Measurements from ENCODE around the gene ANGPT4. TPM values are rescaled to one million over a fixed set of nuclear protein-coding genes. Genes with fewer than 3 reads are reported as not detected.

The ANGPT4 gene
- total and polyA plus RNA-seq, 10 of the 15 experiments (the other 5 are each of a cell fraction or from before 2014, with no cell fraction given), result 0.01 to 0.16 TPM; not detected in 8

DNA sequence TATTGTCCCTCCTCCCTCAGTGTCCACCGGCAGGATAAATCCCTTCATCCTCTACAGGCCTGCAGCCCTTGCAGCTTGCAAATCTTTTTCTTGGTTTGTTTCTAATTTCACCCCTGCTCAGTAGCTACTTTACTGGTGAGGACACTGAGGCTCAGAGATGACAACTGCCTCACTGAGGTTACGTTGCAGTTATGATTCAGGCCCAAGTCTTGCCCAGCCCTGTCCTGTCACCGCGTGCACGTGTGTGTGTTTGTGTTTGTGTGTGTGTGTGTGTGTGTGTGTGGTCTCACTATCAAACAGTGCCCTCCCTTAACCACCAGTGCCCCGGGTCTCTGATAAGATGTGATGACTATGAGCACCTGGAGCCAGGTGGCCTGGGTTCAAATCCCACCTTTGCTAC is 61.5 kb downstream of the ANGPT4 start:
- Histone ChIP-seq H3K9ac (ENCODE audit: control insufficient read depth, insufficient read depth, low read length) (no peak overlapping the region), H3K27me3 (replicated peaks in 1 of 2; ENCODE audit: control insufficient read depth in 2 of 2, insufficient read depth in 2 of 2, low read length in 1 of 2) (no peaks in the 10 kb centered on the region), H3K4me1 (ENCODE audit: control insufficient read depth, insufficient read depth, low read length) (peaks cover 7% of the 10 kb centered on the region), H3K9me3 (replicated peaks; ENCODE audit: control insufficient read depth, insufficient read depth, low read length) (no peaks in the 10 kb centered on the region), H3K79me2 (ENCODE audit: control insufficient read depth, insufficient read depth, low read length) (no peaks in the 10 kb centered on the region), H3K4me2 (ENCODE audit: control insufficient read depth, insufficient read depth) (no peak overlapping the region), H3K4me3 (no peak overlapping the region), H2AFZ (ENCODE audit: control insufficient read depth, low read depth, low read length) (no peak overlapping the region), H4K20me1 (ENCODE audit: control insufficient read depth, insufficient read depth) (no peaks in the 10 kb centered on the region), H3K36me3 (ENCODE audit: control insufficient read depth in 2 of 2, insufficient read depth in 2 of 2, low read length in 1 of 2) (no peaks in the 10 kb centered on the region), H3K27ac (ENCODE audit: control insufficient read depth, insufficient read depth) (no peak overlapping the region)
- RAD21 ChIA-PET (ENCODE audit: unreplicated experiment), result interaction anchor here (1.3 kb wide), 1 partner anchor 36 kb away, joined by 3 read pairs; no protein-coding TSS in a partner anchor
- in situ Hi-C loops (cut with MboI), result no loop called here
- POLR2A ChIA-PET, result no interaction called here
- ATAC-seq (no peak), FAIRE-seq (no peak), DNase-seq (ENCODE audit: low read depth, low spot score) (no peak)
- SMC1A ChIA-PET (ENCODE audit: uncharacterized antibody, unreplicated experiment), result interaction anchor here (1.2 kb wide), 1 partner anchor 9 kb away, joined by 4 read pairs; no protein-coding TSS in a partner anchor
- no peak for TF ChIP-seq PAX5 (IDR thresholded peaks at IDR 0.05; ENCODE audit: borderline replicate concordance, low read depth, low read length)
- TF ChIP-seq CBFB (IDR thresholded peaks at IDR 0.05; ENCODE audit: low read depth), result no peak
- no peak for TF ChIP-seq MXI1 (IDR thresholded peaks at IDR 0.05; ENCODE audit: low read depth, low read length)
- no peak for TF ChIP-seq IKZF2 (IDR thresholded peaks at IDR 0.05)
- TF ChIP-seq SIN3A (IDR thresholded peaks at IDR 0.05; ENCODE audit: low read depth, low read length), result no peak
- no peak for TF ChIP-seq CHD4 (IDR thresholded peaks at IDR 0.05)
- TF ChIP-seq EP300 (IDR thresholded peaks at IDR 0.05; ENCODE audit: borderline replicate concordance in 1 of 2, control insufficient read depth in 1 of 2, low read depth in 2 of 2, low read length in 2 of 2), result no peak
- no peak for TF ChIP-seq SUPT20H (IDR thresholded peaks at IDR 0.05; ENCODE audit: borderline replicate concordance, control insufficient read depth, low read depth, low read length)
- no peak for TF ChIP-seq ZNF24 (IDR thresholded peaks at IDR 0.05)
- TF ChIP-seq, protein P1, sequence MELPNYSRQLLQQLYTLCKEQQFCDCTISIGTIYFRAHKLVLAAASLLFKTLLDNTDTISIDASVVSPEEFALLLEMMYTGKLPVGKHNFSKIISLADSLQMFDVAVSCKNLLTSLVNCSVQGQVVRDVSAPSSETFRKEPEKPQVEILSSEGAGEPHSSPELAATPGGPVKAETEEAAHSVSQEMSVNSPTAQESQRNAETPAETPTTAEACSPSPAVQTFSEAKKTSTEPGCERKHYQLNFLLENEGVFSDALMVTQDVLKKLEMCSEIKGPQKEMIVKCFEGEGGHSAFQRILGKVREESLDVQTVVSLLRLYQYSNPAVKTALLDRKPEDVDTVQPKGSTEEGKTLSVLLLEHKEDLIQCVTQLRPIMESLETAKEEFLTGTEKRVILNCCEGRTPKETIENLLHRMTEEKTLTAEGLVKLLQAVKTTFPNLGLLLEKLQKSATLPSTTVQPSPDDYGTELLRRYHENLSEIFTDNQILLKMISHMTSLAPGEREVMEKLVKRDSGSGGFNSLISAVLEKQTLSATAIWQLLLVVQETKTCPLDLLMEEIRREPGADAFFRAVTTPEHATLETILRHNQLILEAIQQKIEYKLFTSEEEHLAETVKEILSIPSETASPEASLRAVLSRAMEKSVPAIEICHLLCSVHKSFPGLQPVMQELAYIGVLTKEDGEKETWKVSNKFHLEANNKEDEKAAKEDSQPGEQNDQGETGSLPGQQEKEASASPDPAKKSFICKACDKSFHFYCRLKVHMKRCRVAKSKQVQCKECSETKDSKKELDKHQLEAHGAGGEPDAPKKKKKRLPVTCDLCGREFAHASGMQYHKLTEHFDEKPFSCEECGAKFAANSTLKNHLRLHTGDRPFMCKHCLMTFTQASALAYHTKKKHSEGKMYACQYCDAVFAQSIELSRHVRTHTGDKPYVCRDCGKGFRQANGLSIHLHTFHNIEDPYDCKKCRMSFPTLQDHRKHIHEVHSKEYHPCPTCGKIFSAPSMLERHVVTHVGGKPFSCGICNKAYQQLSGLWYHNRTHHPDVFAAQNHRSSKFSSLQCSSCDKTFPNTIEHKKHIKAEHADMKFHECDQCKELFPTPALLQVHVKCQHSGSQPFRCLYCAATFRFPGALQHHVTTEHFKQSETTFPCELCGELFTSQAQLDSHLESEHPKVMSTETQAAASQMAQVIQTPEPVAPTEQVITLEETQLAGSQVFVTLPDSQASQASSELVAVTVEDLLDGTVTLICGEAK (IDR thresholded peaks at IDR 0.05; ENCODE audit: borderline replicate concordance), result no peak
- no peak for TF ChIP-seq ZNF274 (IDR thresholded peaks at IDR 0.05; ENCODE audit: insufficient read depth, insufficient read length)
- no peak for TF ChIP-seq E4F1 (IDR thresholded peaks at IDR 0.05; ENCODE audit: borderline replicate concordance, partially characterized antibody)
- TF ChIP-seq GATAD2B (conservative IDR thresholded peaks at IDR 0.05; ENCODE audit: low read depth), result no peak
- CTCF ChIA-PET, result no interaction called here
- intact Hi-C loops (cut with micrococcal nuclease; ENCODE audit: unreplicated experiment), result no loop called here
- BruUV-seq (replicated peaks), result no TSS peak
- WGBS (ENCODE audit: insufficient coverage, insufficient replicate concordance, low lambda C conversion rate, missing lambda C conversion rate), result 95% methylated on average over 6 of the region's 6 CpGs
